ENCODE measurements around the gene TMC7. TPM values are rescaled to one million over a fixed set of nuclear protein-coding genes. Genes with fewer than 3 reads are reported as not detected.

The TMC7 gene
- total and polyA plus RNA-seq, 2 experiments from 2014 or later: 1.7 to 2.4 TPM

DNA sequence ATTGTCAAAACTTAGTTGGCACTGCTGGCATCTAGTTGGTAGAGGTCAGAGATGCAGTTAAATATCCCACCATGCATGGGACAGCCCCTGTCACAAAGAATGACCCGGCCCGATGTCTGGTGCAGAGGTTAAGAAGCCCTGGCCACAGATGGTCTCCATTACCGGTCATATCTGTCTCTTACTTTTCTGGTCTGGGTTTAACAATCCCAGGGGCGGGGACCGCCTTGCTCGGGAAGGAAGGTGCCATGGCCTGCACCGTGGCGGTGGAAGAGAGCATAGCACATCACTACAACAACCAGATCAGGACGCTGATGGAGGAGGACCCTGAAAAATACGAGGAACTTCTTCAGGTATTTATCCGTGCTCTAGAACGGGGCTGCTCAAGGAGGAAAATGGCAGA lies 91.8 kb downstream of the TMC7 start (continued):
- TF ChIP-seq, protein P1, sequence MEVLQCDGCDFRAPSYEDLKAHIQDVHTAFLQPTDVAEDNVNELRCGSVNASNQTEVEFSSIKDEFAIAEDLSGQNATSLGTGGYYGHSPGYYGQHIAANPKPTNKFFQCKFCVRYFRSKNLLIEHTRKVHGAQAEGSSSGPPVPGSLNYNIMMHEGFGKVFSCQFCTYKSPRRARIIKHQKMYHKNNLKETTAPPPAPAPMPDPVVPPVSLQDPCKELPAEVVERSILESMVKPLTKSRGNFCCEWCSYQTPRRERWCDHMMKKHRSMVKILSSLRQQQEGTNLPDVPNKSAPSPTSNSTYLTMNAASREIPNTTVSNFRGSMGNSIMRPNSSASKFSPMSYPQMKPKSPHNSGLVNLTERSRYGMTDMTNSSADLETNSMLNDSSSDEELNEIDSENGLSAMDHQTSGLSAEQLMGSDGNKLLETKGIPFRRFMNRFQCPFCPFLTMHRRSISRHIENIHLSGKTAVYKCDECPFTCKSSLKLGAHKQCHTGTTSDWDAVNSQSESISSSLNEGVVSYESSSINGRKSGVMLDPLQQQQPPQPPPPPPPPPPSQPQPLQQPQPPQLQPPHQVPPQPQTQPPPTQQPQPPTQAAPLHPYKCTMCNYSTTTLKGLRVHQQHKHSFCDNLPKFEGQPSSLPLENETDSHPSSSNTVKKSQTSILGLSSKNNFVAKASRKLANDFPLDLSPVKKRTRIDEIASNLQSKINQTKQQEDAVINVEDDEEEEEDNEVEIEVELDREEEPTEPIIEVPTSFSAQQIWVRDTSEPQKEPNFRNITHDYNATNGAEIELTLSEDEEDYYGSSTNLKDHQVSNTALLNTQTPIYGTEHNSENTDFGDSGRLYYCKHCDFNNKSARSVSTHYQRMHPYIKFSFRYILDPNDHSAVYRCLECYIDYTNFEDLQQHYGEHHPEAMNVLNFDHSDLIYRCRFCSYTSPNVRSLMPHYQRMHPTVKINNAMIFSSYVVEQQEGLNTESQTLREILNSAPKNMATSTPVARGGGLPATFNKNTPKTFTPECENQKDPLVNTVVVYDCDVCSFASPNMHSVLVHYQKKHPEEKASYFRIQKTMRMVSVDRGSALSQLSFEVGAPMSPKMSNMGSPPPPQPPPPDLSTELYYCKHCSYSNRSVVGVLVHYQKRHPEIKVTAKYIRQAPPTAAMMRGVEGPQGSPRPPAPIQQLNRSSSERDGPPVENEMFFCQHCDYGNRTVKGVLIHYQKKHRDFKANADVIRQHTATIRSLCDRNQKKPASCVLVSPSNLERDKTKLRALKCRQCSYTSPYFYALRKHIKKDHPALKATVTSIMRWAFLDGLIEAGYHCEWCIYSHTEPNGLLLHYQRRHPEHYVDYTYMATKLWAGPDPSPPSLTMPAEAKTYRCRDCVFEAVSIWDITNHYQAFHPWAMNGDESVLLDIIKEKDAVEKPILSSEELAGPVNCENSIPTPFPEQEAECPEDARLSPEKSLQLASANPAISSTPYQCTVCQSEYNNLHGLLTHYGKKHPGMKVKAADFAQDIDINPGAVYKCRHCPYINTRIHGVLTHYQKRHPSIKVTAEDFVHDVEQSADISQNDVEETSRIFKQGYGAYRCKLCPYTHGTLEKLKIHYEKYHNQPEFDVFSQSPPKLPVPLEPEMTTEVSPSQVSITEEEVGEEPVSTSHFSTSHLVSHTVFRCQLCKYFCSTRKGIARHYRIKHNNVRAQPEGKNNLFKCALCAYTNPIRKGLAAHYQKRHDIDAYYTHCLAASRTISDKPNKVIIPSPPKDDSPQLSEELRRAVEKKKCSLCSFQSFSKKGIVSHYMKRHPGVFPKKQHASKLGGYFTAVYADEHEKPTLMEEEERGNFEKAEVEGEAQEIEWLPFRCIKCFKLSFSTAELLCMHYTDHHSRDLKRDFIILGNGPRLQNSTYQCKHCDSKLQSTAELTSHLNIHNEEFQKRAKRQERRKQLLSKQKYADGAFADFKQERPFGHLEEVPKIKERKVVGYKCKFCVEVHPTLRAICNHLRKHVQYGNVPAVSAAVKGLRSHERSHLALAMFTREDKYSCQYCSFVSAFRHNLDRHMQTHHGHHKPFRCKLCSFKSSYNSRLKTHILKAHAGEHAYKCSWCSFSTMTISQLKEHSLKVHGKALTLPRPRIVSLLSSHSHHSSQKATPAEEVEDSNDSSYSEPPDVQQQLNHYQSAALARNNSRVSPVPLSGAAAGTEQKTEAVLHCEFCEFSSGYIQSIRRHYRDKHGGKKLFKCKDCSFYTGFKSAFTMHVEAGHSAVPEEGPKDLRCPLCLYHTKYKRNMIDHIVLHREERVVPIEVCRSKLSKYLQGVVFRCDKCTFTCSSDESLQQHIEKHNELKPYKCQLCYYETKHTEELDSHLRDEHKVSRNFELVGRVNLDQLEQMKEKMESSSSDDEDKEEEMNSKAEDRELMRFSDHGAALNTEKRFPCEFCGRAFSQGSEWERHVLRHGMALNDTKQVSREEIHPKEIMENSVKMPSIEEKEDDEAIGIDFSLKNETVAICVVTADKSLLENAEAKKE (CRISPR knock-in tag; IDR thresholded peaks at IDR 0.05): no peak
- TF ChIP-seq ZNF114 (CRISPR knock-in tag; IDR thresholded peaks at IDR 0.05): no peak
- TF ChIP-seq JUNB (IDR thresholded peaks at IDR 0.05; ENCODE audit: unreplicated experiment): no peak
- TF ChIP-seq ZNF331 (CRISPR knock-in tag; IDR thresholded peaks at IDR 0.05; ENCODE audit: low read depth): no peak
- TF ChIP-seq EZH2phosphoT487 (IDR thresholded peaks at IDR 0.05; ENCODE audit: unreplicated experiment): no peak
- TF ChIP-seq, protein P2, sequence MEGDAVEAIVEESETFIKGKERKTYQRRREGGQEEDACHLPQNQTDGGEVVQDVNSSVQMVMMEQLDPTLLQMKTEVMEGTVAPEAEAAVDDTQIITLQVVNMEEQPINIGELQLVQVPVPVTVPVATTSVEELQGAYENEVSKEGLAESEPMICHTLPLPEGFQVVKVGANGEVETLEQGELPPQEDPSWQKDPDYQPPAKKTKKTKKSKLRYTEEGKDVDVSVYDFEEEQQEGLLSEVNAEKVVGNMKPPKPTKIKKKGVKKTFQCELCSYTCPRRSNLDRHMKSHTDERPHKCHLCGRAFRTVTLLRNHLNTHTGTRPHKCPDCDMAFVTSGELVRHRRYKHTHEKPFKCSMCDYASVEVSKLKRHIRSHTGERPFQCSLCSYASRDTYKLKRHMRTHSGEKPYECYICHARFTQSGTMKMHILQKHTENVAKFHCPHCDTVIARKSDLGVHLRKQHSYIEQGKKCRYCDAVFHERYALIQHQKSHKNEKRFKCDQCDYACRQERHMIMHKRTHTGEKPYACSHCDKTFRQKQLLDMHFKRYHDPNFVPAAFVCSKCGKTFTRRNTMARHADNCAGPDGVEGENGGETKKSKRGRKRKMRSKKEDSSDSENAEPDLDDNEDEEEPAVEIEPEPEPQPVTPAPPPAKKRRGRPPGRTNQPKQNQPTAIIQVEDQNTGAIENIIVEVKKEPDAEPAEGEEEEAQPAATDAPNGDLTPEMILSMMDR (conservative IDR thresholded peaks at IDR 0.05; ENCODE audit: low read depth in 2 of 2): no peak
- TF ChIP-seq CREB1 (CRISPR knock-in tag; IDR thresholded peaks at IDR 0.05; ENCODE audit: low read depth): no peak
- TF ChIP-seq STAT1 (IDR thresholded peaks at IDR 0.05; ENCODE audit: unreplicated experiment): no peak

DNA sequence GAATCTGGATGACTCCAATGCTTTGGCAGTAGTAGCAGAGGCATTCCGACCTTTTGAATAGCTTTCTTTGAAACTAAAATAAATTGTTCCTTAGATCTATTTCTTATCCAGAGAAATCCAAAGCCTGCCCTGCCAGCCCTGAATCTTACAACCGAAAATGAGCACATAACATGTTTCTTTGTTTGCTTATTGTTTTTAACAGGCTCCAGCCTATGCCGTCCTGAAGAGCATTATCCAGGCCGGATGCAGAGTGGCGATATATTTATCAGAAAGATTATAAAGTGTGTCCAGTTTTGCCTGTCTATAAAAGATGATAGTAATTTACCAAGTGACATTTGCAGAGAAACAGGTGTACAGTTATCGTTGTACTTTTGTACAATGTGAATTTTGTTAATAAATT lies 94.1 kb downstream of the TMC7 start:
- H2AFZ ChIP-seq: no peak overlapping the region
- no peak for ATAC-seq
- no peaks in the 10 kb centered on the region; the same call in 1 of the 2 replicates for H3K9me2 ChIP-seq (ENCODE audit: insufficient read depth)
- no peaks in the 10 kb centered on the region for H3F3A ChIP-seq (replicated peaks; ENCODE audit: low read depth)
- H3K79me2 ChIP-seq (replicated peaks; ENCODE audit: insufficient read depth): no peaks in the 10 kb centered on the region
- no peak overlapping the region for H3K4me3 ChIP-seq
- Mint-ChIP-seq H3K27me3 (ENCODE audit: insufficient read depth, low read depth, poor library complexity) (peaks cover 3% of the 10 kb centered on the region), H3K27ac (no peak overlapping the region), H3K9me3 (peaks cover 8% of the 10 kb centered on the region; the same call in 2 of the 3 replicates), H3K4me3 (no peak overlapping the region), H3K4me1 (no peaks in the 10 kb centered on the region), H3K36me3 (ENCODE audit: low read depth) (peaks cover 55% of the 10 kb centered on the region)
- DNase-seq (ENCODE audit: low spot score): no peak
- no peaks in the 10 kb centered on the region for H3K27me3 ChIP-seq (ENCODE audit: insufficient read depth)
- peaks cover 3% of the 10 kb centered on the region; the same call in 1 of the 2 replicates for H3K36me3 ChIP-seq (ENCODE audit: insufficient read depth)
- H3K4me2 ChIP-seq: no peak overlapping the region
- no peaks in the 10 kb centered on the region for H3K4me1 ChIP-seq (ENCODE audit: insufficient read depth)
- no peaks in the 10 kb centered on the region for H4K20me1 ChIP-seq (replicated peaks; ENCODE audit: insufficient read depth)
- no peak overlapping the region for H3K27ac ChIP-seq (ENCODE audit: low read depth)
- TF ChIP-seq STAT1 (IDR thresholded peaks at IDR 0.05; ENCODE audit: unreplicated experiment): no peak
- TF ChIP-seq, protein P3, sequence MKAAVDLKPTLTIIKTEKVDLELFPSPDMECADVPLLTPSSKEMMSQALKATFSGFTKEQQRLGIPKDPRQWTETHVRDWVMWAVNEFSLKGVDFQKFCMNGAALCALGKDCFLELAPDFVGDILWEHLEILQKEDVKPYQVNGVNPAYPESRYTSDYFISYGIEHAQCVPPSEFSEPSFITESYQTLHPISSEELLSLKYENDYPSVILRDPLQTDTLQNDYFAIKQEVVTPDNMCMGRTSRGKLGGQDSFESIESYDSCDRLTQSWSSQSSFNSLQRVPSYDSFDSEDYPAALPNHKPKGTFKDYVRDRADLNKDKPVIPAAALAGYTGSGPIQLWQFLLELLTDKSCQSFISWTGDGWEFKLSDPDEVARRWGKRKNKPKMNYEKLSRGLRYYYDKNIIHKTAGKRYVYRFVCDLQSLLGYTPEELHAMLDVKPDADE (IDR thresholded peaks at IDR 0.05): no peak
- no peak for TF ChIP-seq EZH2phosphoT487 (IDR thresholded peaks at IDR 0.05; ENCODE audit: unreplicated experiment)
- TF ChIP-seq CREB1 (CRISPR knock-in tag; IDR thresholded peaks at IDR 0.05; ENCODE audit: low read depth): no peak
- TF ChIP-seq ZNF331 (CRISPR knock-in tag; IDR thresholded peaks at IDR 0.05; ENCODE audit: low read depth): no peak
- no peak for TF ChIP-seq ZNF114 (CRISPR knock-in tag; IDR thresholded peaks at IDR 0.05)
- no peak for TF ChIP-seq EZH2 (IDR thresholded peaks at IDR 0.05; ENCODE audit: low read depth, unreplicated experiment)

All from GM23338 (cell line).